Bronchial smooth muscle cell (primary cell): ENCODE data around the gene INSL4. TPM values are rescaled to one million over a fixed set of nuclear protein-coding genes. Genes with fewer than 3 reads are reported as not detected.

Experiments used
- total RNA-seq: library from RNA; depleted of rRNA; stranded (reverse); fragments of >200 nt; gene quantifications from 2 replicates; pipeline ENCODE4 v1.2.1, GENCODE V29; 2014

INSL4 gene
- total RNA-seq = not detected in 2 replicates

DNA sequence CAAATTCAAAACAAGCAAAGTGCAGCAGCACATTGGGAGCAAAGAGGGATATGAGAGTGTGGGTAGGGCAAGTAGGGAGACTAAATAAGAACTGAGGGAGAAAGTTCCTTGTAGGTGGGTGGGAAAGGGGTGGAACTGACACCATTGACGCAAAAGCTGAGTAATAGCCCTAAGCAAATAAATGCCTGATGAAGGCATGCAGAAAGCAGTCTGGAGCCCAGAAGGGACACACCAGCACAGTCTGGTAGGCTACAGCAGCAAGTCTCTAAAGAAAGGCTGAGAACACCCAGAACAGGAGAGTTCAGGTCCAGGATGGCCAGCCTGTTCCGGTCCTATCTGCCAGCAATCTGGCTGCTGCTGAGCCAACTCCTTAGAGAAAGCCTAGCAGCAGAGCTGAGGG lies at the start of gene INSL4:
Gene INSL4, plus strand, starts transcription at position 208 of the 400 bp plus-strand sequence. Its CDS starts 105 bp downstream, at position 313.

GRCh38 chr9:5185220-5185840 lies 45.9 kb upstream of the INSL4 start, which contains the start of gene INSL6:
INSL6 (minus strand) TSS chr9:5185639; CDS start chr9:5185602, 37 bp downstream.

Other genes starting within 250 kb of the INSL4 start
- 8.6 and 11.3 TPM in 2 replicates for gene JAK2, start 246.1 kb upstream of the INSL4 start, total RNA-seq
- gene INSL6, start 45.8 kb upstream of the INSL4 start, total RNA-seq = not detected in 2 replicates
- gene RLN2, start 73.3 kb downstream of the INSL4 start, total RNA-seq = not detected in 2 replicates
- gene RLN1, start 108.5 kb downstream of the INSL4 start, total RNA-seq = not detected in 2 replicates
- gene PLGRKT, start 206.5 kb downstream of the INSL4 start, total RNA-seq = 9.0 and 11.5 TPM in 2 replicates
- 1.1 and 1.6 TPM in 2 replicates for gene CD274, start 219.1 kb downstream of the INSL4 start, total RNA-seq